ENCODE results near the gene SART1. TPM values are rescaled to one million over a fixed set of nuclear protein-coding genes. Genes with fewer than 3 reads are reported as not detected.

The SART1 gene
- total and polyA plus RNA-seq, 4 donors: 13.6 to 24.3 (median 15.1) TPM

- Histone ChIP-seq H3K9ac (ENCODE audit: low read depth in 1 of 2, low read length in 2 of 2) (no peak overlapping the region), H3K4me3 (ENCODE audit: low read depth in 1 of 3, low read length in 3 of 3) (no peak overlapping the region), H3K27ac (ENCODE audit: low read depth in 1 of 2, low read length in 2 of 2) (no peak overlapping the region), H3K9me3 (ENCODE audit: control insufficient read depth in 4 of 4, low read length in 3 of 4) (no peaks in the 10 kb centered on the region), H3K36me3 (ENCODE audit: control insufficient read depth in 4 of 4, insufficient read depth in 3 of 4, low read depth in 1 of 4, low read length in 3 of 4) (no peaks in the 10 kb centered on the region), H3K27me3 (ENCODE audit: control insufficient read depth in 4 of 4, insufficient read depth in 4 of 4, low read length in 3 of 4) (no peaks in the 10 kb centered on the region), H3K4me1 (ENCODE audit: control insufficient read depth in 4 of 4, insufficient read depth in 4 of 4, low read length in 3 of 4) (peaks cover 0 to 3% (median 1%) of the 10 kb centered on the region in 4 donors)
- DNase-seq (ENCODE audit: low spot score): no peak
- no peak for TF ChIP-seq HNF4A (conservative IDR thresholded peaks at IDR 0.05)
- no peak for TF ChIP-seq RXRA (IDR thresholded peaks at IDR 0.05)
- TF ChIP-seq, protein P1, sequence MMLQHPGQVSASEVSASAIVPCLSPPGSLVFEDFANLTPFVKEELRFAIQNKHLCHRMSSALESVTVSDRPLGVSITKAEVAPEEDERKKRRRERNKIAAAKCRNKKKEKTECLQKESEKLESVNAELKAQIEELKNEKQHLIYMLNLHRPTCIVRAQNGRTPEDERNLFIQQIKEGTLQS (IDR thresholded peaks at IDR 0.05): no peak
- no peak for TF ChIP-seq FOXA1 (IDR thresholded peaks at IDR 0.05)
- no peak for TF ChIP-seq YY1 (IDR thresholded peaks at IDR 0.05)
- TF ChIP-seq, protein P2, sequence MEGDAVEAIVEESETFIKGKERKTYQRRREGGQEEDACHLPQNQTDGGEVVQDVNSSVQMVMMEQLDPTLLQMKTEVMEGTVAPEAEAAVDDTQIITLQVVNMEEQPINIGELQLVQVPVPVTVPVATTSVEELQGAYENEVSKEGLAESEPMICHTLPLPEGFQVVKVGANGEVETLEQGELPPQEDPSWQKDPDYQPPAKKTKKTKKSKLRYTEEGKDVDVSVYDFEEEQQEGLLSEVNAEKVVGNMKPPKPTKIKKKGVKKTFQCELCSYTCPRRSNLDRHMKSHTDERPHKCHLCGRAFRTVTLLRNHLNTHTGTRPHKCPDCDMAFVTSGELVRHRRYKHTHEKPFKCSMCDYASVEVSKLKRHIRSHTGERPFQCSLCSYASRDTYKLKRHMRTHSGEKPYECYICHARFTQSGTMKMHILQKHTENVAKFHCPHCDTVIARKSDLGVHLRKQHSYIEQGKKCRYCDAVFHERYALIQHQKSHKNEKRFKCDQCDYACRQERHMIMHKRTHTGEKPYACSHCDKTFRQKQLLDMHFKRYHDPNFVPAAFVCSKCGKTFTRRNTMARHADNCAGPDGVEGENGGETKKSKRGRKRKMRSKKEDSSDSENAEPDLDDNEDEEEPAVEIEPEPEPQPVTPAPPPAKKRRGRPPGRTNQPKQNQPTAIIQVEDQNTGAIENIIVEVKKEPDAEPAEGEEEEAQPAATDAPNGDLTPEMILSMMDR (IDR thresholded peaks at IDR 0.05; ENCODE audit: low read depth, low read length, missing input control): no peak
- TF ChIP-seq TAF1 (conservative IDR thresholded peaks at IDR 0.05): no peak
- no peak for TF ChIP-seq HNF4G (IDR thresholded peaks at IDR 0.05)
- TF ChIP-seq MAX (IDR thresholded peaks at IDR 0.05): no peak
- TF ChIP-seq NR2F2 (IDR thresholded peaks at IDR 0.05): no peak
- TF ChIP-seq EGR1 (IDR thresholded peaks at IDR 0.05; ENCODE audit: low read depth in 2 of 2): no peak
- no peak for TF ChIP-seq FOXA2 (IDR thresholded peaks at IDR 0.05)
- no peak for TF ChIP-seq RAD21 (IDR thresholded peaks at IDR 0.05)
- TF ChIP-seq, protein P3, sequence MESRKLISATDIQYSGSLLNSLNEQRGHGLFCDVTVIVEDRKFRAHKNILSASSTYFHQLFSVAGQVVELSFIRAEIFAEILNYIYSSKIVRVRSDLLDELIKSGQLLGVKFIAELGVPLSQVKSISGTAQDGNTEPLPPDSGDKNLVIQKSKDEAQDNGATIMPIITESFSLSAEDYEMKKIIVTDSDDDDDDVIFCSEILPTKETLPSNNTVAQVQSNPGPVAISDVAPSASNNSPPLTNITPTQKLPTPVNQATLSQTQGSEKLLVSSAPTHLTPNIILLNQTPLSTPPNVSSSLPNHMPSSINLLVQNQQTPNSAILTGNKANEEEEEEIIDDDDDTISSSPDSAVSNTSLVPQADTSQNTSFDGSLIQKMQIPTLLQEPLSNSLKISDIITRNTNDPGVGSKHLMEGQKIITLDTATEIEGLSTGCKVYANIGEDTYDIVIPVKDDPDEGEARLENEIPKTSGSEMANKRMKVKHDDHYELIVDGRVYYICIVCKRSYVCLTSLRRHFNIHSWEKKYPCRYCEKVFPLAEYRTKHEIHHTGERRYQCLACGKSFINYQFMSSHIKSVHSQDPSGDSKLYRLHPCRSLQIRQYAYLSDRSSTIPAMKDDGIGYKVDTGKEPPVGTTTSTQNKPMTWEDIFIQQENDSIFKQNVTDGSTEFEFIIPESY (IDR thresholded peaks at IDR 0.05): no peak
- TF ChIP-seq SP1 (IDR thresholded peaks at IDR 0.05): no peak
- TF ChIP-seq JUND (IDR thresholded peaks at IDR 0.05): no peak
- TF ChIP-seq, protein P4, sequence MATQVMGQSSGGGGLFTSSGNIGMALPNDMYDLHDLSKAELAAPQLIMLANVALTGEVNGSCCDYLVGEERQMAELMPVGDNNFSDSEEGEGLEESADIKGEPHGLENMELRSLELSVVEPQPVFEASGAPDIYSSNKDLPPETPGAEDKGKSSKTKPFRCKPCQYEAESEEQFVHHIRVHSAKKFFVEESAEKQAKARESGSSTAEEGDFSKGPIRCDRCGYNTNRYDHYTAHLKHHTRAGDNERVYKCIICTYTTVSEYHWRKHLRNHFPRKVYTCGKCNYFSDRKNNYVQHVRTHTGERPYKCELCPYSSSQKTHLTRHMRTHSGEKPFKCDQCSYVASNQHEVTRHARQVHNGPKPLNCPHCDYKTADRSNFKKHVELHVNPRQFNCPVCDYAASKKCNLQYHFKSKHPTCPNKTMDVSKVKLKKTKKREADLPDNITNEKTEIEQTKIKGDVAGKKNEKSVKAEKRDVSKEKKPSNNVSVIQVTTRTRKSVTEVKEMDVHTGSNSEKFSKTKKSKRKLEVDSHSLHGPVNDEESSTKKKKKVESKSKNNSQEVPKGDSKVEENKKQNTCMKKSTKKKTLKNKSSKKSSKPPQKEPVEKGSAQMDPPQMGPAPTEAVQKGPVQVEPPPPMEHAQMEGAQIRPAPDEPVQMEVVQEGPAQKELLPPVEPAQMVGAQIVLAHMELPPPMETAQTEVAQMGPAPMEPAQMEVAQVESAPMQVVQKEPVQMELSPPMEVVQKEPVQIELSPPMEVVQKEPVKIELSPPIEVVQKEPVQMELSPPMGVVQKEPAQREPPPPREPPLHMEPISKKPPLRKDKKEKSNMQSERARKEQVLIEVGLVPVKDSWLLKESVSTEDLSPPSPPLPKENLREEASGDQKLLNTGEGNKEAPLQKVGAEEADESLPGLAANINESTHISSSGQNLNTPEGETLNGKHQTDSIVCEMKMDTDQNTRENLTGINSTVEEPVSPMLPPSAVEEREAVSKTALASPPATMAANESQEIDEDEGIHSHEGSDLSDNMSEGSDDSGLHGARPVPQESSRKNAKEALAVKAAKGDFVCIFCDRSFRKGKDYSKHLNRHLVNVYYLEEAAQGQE (IDR thresholded peaks at IDR 0.05): no peak
- TF ChIP-seq GABPA (IDR thresholded peaks at IDR 0.05 in 1 of 2, conservative IDR thresholded peaks at IDR 0.05 in 1 of 2): no peak
- 78% methylated on average over 6 of the region's 6 CpGs for WGBS
Observed at GRCh38 chr11:65928667-65929066, 32.9 kb upstream of the SART1 start.
